AG09319 (cell line): ENCODE measurements around the gene PI4KA.

ENCODE experiments used
- DNase-seq: peaks from one replicate; pipeline ENCODE4 v3.0.0-alpha.2; 2010; ENCODE audit warnings: low read depth; ENCODE audit errors: extremely low read depth
- TF ChIP-seq, protein P1 (sequence below): IDR thresholded peaks from 2 replicates; pipeline ENCODE4 v1.5.1; 2011; ENCODE audit warnings: low read depth, mild to moderate bottlenecking, inconsistent platforms, low read length, moderate library complexity

The PI4KA gene

GRCh38 chr22:20762233-20762796 lies 96.3 kb downstream of the PI4KA start:
- no peak for DNase-seq

GRCh38 chr22:20761536-20761935 lies 97.1 kb downstream of the PI4KA start:
- DNase-seq = no peak

More at GRCh38 chr22:20762233-20762796, 96.3 kb downstream of the PI4KA start:
- TF ChIP-seq, protein P1, sequence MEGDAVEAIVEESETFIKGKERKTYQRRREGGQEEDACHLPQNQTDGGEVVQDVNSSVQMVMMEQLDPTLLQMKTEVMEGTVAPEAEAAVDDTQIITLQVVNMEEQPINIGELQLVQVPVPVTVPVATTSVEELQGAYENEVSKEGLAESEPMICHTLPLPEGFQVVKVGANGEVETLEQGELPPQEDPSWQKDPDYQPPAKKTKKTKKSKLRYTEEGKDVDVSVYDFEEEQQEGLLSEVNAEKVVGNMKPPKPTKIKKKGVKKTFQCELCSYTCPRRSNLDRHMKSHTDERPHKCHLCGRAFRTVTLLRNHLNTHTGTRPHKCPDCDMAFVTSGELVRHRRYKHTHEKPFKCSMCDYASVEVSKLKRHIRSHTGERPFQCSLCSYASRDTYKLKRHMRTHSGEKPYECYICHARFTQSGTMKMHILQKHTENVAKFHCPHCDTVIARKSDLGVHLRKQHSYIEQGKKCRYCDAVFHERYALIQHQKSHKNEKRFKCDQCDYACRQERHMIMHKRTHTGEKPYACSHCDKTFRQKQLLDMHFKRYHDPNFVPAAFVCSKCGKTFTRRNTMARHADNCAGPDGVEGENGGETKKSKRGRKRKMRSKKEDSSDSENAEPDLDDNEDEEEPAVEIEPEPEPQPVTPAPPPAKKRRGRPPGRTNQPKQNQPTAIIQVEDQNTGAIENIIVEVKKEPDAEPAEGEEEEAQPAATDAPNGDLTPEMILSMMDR = no peak

DNA sequence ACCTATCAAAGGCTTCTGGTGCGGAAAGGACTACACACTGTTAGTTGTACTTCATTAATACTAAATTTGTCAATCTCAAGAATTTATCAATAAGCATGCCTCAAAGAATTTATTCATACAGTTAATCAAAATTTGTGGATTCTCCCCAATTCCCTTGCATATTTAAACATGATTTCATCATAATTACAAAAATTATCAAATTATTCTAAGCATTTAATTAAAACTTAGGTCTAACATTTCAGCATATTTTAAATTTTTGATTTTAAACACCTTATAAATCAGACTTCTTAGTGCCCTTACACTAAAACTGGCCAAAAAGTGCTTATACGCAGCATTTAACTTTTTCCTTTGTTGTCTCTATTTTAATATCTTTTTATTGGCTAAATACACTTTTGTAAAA lies 98.5 kb downstream of the PI4KA start:
- TF ChIP-seq, protein P1 = no peak
- DNase-seq = no peak

More at GRCh38 chr22:20761536-20761935, 97.1 kb downstream of the PI4KA start:
- TF ChIP-seq, protein P1 = no peak

DNA sequence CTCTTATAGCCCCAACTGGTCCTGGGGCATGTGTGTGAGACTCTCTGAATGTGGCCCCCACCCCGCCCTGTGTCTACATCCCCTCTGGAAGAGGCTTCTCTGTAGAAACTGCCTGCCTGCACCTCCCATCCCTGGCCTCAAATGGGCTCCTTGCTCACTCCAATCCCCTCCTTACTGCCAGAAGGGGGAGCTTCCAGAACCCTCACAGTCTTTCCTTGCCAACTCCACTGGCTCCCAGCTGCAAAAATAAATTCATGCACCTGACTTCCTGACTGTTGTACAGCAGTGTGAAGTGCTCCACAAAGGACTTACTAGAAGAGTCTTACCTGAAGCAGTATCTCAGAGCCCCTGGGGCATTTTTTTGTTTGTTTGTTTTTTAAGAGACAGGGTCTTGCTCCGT lies 99.9 kb downstream of the PI4KA start:
- no peak for DNase-seq
- TF ChIP-seq, protein P1 = no peak

GRCh38 chr22:20756846-20757245 lies 101.8 kb downstream of the PI4KA start:
- DNase-seq = no peak
- TF ChIP-seq, protein P1 = no peak

DNA sequence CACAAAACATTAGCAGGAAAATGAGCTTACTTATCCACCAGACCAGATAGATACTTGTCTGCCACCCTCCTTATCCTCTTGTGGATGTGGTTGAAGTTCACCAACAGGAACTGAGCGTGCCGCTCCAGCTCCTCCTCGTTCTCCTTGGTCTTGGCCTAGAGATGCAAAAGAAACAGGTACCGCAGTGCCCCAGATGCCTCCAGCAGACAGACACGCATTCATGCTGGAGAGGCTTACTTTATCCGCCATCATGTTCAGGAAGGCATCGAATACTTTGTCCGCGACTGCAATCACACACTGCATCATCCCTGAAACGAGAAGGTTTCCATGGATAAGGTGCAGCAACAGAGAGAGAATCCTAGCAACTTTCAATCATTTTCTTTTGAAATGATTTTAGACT lies 105.7 kb downstream of the PI4KA start:
- DNase-seq = no peak
- TF ChIP-seq, protein P1 = no peak

- TF ChIP-seq, protein P1 = no peak
- no peak for DNase-seq
Measured at GRCh38 chr22:20752104-20752741, 106.4 kb downstream of the PI4KA start.
